Stimulated activated CD4-positive, alpha-beta T cell treated with anti-CD3 and anti-CD28 coated beads, Interleukin-4, amount 100 ng/mL, for 1 hour (primary cell): ENCODE measurements around the gene USP16.

Experiments used
- DNase-seq: peaks from one replicate; pipeline ENCODE4 v3.0.0-alpha.2; 2020

USP16 gene

DNA sequence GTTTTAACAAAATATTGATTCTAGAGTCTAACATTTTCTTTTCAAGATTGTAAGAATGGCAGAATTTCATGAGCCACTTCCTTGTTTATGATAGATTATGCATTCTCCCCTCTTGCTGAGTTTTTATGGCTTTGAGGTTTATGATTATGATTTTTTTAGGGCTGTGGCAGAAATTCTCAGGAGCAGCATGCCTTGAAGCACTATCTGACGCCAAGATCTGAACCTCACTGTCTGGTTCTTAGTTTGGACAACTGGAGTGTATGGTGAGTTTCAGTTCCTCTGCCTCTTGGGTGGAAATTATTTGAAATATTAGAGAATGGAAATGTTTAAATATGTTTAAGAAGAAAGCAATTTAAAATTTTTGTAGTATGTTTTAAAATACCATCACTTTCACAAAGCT is 10.2 kb downstream of the USP16 start:
- DNase-seq, result no peak

DNA sequence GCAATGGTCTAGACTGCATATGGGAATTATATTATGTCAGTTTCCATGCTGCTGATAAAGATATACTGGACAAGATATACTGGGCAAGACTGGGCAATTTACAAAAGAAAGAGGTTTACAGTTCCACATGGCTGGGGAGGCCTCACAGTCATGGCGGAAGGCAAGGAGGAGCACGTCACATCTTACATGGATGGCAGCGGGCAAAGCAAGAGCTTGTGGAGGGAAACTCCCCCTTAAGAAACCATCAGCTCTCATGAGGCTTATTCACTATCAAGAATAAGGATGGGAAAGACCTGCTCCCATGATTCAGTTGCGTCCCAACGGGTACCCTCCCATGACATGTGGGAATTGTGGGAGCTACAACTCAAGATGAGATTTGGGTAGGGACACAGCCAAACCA is 27.8 kb downstream of the USP16 start:
- no peak for DNase-seq

DNA sequence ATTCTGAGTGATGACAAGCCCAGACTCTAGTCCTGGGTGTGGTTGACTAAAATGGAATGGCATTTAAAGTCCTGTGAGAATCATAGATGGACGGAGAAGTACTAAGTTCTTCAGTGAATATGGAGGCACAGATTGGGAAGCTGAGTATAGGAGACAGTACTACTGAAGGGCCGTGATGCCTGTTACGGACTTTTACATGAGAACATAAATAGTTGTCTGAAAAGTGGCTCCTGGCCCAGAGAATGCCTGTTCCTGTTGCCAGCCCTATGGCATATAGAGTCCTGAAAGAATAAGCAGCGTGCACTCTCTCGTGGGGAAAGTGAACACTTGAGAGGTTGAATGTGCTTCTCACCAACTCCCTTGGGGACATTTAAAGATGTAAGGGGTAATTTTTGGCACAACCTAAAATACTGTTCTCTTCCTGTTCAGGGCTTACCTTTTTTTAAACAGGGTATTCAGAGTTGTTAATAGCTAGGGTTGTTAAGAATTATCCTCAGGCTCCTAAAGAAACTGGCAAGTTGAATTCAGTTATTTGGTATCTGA is 28.6 kb downstream of the USP16 start:
- no peak for DNase-seq

DNA sequence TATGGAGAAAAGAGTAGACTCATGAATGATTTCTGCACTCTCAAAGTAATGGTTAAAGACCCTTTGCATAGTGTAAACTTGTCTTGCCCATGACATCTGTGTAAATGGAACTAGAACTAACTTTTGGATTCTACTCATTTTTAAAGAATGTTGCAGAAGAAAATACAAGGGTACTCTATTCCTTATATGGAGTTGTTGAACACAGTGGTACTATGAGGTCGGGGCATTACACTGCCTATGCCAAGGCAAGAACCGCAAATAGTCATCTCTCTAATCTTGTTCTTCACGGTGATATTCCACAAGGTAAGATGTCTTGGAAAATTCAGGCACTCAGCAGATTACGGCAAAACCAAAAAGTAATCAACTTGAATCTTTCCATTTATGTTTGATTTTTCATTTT is 29.2 kb downstream of the USP16 start:
- DNase-seq, result no peak

DNA sequence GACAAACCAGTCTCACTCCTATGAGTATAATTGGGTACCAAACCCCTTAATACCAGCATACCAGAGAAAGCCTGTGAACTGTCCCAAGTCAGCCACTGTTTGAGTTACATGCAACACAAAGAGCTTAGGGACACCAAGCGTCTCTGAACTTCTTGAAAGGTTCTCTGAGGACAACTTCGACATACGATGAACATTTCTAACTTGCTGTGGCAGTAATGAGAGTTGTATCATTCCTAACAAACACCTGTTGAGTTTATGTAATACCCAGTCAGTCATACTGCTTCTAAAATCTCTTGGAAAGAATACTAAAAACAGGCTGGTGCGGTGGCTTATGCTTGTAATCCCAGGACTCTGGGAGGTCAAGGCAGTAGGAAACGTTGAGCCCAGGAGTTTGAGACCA is 30.6 kb downstream of the USP16 start:
- DNase-seq, result no peak

DNA sequence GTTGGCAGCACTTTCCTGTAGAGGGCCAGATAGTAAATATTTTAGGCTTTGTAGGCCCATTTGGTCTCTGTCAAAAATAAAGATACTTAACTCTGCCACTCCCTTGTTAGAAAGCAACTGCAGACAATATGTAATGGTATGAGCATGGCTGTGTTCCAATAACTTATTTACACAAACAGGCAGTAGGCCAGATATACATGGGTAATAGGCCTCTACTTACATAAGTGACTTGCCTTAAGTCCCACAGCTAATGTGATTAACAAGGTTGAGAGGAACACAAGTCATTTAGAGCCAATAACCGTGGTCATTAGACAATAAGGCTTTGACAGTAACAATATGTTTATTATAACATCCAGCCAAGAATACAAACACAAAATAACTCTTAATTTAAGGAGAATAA is 31.5 kb downstream of the USP16 start:
- DNase-seq, result no peak

DNA sequence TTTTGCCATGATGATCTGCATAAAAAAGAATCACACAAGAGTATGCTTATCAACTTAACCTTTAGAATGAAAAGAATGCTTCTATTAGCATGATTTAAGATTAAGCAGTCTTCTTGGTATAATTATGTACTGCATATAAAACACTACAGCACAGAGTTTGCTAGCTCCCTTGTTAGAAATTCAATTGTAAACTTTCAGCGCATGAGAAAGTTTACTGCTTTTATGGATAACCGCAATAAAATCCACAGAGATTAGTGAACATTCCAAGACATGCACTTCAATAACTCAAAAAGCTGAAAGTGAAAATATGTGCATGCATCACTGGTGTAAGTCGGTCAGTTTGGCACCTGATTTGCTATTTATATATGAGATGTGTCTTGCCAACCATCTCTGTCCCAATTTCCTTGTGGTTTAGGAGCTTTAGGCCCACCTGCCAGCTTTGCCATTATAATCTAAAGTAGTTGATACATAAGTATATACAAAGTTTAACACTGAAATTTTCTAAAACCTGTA is 32.1 kb downstream of the USP16 start:
- no peak for DNase-seq

DNA sequence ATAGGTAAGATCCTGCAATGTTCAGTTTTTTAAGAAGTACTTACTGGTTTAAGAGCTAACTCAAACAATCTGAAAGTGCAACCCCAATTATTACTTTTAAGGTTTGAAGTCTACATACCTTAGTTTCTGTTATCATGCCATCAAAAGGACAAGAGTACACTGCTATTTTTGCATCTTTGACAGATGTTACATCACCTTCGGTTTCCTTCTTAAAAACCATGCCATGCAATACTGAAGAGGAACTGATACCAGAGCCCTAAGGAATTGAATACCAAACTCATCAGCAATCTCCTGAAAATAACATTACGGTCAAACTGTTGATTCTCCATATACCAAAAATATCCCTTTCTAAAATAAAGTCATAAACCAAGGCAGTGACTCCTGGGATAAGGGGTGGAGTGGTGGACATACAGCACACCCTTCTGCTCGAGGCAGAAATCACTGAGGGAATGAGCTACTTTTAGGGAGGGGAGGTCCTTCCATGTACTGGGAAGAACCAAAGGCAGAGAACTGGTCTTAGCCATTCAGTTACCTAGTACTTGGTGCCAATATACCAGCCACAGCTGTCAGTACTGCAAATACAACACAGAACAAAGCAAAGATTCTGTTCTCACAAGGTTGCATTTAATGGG is 40.5 kb downstream of the USP16 start:
- no peak for DNase-seq

DNA sequence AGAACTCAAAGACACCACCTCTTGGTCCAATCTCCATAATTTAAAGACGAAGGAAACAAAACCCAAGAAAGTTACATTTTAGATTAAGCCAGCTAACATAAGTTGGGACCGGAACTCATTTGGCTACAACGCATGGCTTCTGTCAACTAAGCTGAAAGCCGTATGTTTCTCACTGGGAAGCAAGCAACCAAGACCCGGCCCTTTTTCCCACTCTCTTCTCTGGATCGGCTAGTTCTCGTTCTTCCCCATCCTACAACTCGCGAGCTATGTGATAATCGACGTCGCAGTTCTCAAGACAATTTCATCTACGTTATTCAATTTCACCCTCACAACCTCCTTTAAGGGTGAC is 48.4 kb downstream of the USP16 start:
- no peak for DNase-seq

DNA sequence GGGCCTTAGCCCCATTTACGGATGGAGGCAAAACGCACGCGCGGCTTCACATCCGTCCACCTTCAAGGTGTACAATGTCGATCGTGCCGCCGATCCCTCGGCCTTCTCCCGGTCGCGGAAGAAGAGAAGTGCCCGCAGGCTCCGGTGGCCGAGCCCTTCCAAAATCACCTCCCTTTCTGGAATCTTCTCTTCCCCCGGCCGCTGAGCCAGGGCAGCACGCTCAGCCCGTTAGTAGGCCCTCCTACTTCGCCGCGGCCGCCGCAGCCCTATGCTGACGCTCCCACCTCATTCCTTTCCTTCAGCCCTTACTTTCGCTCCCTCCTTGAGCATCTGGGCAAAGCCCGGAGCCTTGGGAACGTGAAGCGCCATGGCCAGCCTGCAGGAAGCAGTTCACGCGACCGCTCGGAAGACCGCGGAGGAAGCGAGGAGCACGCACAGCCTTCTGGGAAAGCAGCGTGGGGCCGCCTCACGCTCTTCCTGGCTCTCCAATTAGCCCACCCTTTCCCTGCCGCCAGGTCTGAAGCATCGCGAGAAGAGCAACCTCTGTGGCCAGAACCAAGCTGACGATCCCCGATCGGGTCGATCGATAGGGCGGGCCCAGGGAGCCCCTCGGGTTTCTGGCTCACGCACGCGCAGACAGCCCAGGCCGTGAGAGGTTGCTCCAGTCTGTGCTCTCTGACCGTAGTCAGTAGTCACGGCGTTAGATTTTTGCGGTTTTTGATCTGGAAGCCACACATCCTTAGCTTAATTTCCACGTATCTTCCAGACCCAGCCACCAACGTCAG is 48.9 kb downstream of the USP16 start, which contains the start of gene CCT8:
TSS of gene CCT8 (minus strand) at position 427 of the 785 bp plus-strand sequence. CDS start at position 369, 58 bp downstream.
- peak; percentile 99 for DNase-seq

DNA sequence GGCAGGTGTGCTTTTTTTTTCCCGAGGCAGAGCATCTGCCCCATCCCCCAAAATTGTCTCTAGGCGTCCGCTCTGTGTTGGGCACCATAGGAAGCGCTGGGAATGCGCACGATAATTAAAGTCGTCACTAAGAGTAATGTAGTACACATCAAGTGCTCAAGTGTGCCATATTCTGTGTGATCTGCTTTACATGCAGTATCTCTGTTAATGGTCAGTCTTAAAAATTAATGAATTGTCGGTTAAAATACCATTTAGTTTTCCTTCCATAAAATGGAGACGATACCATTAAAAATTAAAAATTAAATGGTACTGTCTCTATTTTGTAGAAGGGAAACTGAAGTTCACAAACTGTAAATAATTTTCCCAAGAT is 49.5 kb downstream of the USP16 start:
- DNase-seq, result no peak

DNA sequence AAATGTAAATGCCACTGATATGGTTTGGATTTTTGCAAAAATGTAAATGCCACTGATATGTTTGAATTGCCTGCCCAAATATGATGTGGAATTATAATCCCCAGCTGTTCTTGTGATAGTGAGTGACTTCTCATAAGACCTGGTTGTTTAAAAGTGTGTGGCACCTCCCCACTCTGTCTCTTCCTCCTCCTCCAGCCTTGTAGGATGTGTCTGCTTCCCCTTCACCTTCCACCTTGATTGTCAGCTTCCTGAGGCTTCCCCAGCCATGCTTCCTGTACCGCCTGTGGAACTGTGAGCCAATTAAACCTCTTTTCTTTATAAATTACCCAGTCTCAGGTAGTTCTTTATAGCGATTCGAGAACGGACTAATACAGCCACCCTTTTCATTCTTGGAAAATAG is 50.3 kb downstream of the USP16 start:
- no peak for DNase-seq

DNA sequence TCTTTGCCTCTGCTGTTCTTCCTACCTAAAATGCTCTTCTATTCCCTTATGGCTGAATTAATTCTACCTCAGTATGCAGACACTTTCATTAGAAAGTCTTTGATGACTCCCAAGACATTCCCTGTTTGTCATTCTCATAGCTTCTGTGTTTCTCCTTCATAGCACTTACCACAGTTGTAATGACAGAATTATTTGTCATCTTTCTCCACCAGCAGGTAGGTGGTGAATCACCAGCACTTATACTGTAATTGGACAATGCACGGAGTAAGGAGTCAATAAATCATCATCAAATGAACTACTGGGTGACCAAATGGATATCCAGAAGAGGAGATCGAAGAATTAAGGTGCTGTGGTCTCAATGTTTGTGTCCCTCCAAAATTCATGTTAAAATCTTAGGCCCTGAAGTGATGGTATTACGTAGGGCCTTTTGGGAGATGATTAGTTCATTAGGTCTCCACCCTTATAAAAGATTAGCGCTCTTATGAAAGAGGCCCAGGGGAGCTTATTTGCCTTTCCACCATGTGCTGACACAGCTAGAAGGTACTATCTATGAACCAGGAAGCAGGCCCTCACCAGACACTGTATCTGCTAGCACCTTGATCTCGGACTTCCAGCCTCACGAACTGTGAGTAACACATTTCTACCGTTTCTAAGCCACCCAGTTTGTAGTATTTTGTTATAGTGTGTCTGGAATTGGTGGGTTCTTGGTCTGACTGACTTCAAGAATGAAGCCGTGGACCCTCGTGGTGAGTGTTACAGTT is 51.4 kb downstream of the USP16 start:
- no peak for DNase-seq

DNA sequence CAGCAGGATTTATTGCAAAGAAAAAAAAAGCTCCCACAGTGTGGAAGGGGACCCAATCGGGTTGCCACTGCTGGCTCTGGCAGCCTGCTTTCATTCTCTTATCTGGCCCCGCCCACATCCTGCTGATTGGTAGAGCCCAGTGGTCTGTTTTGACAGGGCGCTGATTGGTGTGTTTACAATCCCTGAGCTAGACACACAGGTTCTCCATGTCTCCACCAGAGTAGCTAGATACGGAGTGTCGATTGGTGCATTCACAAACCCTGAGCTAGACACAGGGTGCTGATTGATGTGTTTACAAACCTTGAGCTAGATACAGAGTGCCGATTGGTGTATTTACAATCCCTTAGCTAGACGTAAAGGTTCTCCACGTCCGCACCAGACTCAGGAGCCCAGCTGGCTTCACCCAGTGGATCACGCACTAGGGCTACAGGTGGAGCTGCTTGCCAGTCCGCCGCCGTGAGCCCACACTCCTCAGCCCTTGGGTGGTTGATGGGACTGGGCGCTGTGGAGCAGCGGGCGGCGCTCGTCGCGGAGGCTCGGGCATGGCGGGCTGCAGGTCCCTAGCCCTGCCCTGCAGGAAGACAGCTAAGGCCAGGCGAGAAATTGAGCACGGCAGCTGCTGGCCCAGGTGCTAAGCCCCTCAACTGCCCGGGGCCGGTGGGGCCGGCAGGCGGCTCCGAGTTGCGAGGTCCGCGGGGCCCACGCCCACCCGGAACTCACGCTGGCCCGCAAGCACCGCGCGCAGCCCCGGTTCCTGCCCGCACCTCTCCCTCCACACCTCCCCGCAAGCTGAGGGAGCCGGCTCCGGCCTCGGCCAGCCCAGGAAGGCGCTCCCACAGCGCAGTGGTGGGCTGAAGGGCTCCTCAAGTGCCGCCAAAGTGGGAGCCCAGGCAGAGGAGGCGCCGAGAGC is 52.5 kb downstream of the USP16 start:
- DNase-seq, result peak; percentile 58

DNA sequence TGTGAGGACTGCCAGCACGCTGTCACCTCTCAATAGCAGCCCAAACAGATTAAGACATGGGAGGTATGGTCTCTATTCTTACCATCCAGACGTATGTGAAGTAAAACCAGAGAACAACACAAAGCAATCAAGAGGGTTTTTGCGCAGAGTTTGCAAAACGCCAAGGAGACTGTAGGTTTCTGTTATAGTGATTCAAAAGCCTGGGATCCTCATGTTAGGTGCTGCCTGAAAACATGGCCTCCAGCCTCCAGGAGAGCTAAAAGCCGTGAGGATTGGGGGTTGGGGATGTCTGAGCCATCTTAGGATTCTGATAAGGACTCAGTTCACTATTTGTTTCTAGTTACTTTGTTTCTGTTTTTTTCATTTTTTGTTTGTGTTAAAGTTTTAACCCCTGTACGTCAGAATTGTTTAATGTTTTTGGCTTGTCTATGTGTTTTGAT is 53.2 kb downstream of the USP16 start:
- no peak for DNase-seq

DNA sequence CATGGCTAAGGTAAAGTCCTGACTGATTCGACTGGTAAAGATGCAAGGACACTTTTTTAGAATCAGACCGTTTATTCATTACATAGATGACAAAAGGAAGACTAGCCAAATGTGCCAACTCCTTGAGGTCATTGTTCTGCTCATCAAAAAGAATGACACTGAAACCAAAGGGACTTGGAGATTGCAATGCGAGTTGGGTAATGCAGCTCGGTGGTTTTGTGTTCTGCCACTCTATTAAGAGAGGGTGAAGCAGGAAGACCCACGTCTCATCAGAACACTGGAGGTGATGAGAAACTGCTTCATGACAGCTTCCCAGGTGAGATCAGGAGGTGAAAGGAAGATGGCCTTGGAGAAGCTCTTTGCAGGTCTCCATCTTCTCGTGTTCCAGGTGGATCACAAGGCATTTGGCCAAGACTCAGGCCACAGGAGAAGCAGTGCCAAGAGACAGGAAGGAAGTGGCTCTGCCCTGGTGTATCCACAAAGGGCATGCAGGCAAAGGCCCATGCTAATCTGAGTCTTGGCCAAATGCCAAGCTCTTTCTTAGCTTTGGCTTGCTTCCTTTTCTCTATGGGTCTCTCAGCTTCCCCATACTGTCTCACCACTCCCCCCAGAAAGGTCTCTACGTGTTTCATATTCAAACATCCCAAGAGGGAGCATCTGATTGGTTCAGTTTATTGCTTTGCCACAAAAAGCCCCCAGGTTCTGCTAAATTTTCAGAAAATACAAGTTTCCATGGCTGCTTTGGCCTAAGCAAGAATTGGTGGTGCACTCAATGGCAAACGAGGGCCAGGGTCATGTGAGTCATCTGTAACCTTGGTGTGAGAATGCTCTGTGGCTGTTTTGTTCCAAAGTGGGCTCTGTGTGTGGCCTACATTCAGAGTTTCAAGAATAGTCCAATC is 54.6 kb downstream of the USP16 start:
- no peak for DNase-seq

DNA sequence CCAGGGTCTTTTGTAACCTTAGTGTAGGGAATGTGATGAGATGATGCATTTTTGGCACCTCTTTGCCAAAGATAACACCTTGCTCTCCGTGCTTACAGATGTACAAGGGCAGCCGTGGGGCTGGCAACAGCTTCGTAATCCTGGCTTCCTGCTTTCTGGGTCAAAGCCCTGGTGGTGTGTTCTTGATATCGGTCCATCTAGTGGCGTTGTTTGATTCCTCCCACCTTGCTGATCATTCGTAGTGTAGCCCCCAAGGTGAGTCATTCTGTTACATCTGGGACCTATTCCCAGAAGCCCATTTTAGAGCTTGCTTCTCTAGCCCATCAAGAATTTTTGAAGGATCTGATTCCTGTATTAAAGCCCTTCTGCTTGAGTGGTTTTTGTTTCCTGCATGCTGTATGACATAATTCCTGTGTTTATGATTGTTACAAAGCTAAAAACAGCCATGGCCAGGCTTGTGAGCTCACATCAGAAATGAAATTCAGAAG is 56.0 kb downstream of the USP16 start:
- no peak for DNase-seq

DNA sequence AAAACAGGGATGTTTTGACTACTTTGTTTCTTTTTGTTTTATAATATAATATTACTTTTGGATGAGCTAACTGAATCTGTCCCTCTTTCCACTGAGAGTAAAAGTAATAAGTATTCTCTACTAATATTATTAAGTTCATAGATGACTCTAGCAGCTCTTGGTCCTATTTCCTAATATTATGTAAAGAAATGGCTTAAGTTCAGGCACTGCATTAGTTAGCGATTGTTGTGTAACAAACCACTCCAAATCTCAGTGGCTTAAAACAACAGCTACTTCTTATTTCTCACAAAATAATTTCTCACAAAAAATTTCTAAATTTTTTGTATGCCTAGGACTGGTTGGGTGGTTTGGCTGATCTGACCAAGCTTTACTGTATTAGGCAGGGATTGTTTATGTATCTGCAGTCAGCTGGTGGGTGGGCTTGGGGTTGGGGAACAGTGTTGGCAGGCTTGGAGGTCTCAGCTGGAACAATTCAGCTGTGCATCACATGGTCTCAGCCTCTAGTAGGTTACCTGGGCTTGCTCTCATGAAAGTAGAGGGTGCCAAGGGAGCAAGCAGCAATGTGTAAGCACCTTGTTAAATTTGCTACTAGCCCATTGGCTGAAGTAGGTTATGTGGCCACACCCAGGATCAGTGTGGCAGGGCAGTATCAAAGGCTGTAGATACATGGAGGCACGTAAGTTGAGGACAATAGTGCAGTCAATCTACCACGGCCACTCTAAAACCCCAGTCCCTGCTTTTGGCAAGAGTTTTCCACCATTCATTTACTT is 57.8 kb downstream of the USP16 start:
- DNase-seq, result no peak

DNA sequence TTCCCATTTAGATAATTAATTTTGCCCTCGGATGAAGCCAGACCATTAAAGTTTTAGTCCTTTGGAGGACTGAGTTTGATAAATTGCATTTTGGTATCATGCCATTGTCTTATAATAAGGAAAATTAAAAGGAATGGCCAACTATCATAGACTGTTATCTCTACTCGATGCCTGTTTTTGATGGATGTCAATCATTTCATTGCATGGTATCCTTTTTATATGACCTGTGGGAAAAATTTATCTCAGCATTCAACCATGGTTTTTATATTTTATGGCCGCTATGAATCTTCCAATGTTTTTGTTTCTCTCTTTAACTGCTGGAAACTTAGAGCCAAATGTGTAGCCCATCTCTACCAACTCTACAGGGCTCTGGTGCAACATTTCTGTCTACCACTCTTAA is 58.8 kb downstream of the USP16 start:
- DNase-seq, result no peak

DNA sequence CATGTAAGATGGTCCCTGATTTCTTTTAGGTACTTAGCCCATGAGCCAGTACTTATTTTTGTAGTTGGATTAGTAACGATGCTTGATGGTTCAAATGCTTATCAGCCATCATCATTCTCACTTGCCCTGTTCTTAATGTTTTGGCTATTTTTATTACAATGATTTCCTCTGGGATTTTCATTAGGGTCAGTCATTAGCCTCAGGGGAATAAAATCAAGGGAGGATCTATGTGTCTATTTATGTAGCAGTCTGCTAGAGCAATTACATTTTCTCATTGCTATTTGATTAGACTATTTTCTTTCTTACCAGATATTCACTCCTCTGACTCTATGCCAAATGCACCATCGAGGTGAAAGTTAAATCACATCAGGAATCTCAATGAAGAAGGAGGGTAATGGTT is 59.9 kb downstream of the USP16 start:
- no peak for DNase-seq
